Measurements from ENCODE around the gene CSMD2.

The CSMD2 gene

GRCh38 chr1:33532250-33532649 lies 632.8 kb downstream of the CSMD2 start:
- no peak for TF ChIP-seq CTCF (IDR thresholded peaks at IDR 0.05; ENCODE audit: low read depth, low read length)
- TF ChIP-seq EZH2phosphoT487 (IDR thresholded peaks at IDR 0.05; ENCODE audit: low read depth) = no peak
- Histone ChIP-seq H3K4me1 (ENCODE audit: low read length) (no peaks in the 10 kb centered on the region), H3K9ac (ENCODE audit: low read length) (no peak overlapping the region), H2AFZ (ENCODE audit: low read depth, low read length) (no peak overlapping the region), H3K36me3 (replicated peaks; ENCODE audit: low read depth, low read length) (no peaks in the 10 kb centered on the region), H3K79me2 (ENCODE audit: low read length) (no peaks in the 10 kb centered on the region), H3K4me3 (ENCODE audit: low read length) (no peak overlapping the region), H3K27ac (ENCODE audit: low read length) (no peak overlapping the region), H3K9me3 (ENCODE audit: insufficient read depth, low read length) (no peaks in the 10 kb centered on the region), H4K20me1 (ENCODE audit: insufficient read depth, low read length) (no peaks in the 10 kb centered on the region), H3K27me3 (ENCODE audit: low read depth, low read length) (no peaks in the 10 kb centered on the region), H3K4me2 (ENCODE audit: low read length) (no peak overlapping the region)

DNA sequence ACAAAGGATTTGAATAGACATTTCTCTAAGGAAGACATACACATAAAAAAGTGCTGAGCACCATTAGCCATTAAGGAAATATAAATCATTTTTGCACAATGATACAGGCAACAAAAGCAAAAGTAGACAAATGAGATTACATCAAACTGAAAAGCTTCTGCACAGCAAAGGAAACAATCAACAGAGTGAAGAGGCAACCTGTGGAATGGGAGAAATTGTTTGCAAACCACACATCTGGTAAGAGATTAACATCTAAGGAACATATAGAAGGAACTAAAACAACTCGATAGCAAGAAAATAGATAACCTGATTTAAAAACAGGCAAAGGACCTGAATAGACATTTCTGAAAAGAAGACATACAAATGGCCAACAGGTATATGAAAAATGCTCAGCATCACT lies 635.1 kb downstream of the CSMD2 start:
- no peaks in the 10 kb centered on the region for H3K4me1 ChIP-seq (ENCODE audit: low read length)
- H3K9me3 ChIP-seq (ENCODE audit: insufficient read depth, low read length) = no peaks in the 10 kb centered on the region
- no peak overlapping the region for H3K4me3 ChIP-seq (ENCODE audit: low read length)
- TF ChIP-seq EZH2phosphoT487 (IDR thresholded peaks at IDR 0.05; ENCODE audit: low read depth) = no peak
- TF ChIP-seq CTCF (IDR thresholded peaks at IDR 0.05; ENCODE audit: low read depth, low read length) = no peak
- H3K9ac ChIP-seq (ENCODE audit: low read length) = no peak overlapping the region
- H2AFZ ChIP-seq (ENCODE audit: low read depth, low read length) = no peak overlapping the region
- H3K27ac ChIP-seq (ENCODE audit: low read length) = no peak overlapping the region
- no peak overlapping the region for H3K4me2 ChIP-seq (ENCODE audit: low read length)
- no peaks in the 10 kb centered on the region for H3K27me3 ChIP-seq (ENCODE audit: low read depth, low read length)
- no peaks in the 10 kb centered on the region for H3K79me2 ChIP-seq (ENCODE audit: low read length)
- no peaks in the 10 kb centered on the region for H4K20me1 ChIP-seq (ENCODE audit: insufficient read depth, low read length)
- no peaks in the 10 kb centered on the region for H3K36me3 ChIP-seq (replicated peaks; ENCODE audit: low read depth, low read length)

DNA sequence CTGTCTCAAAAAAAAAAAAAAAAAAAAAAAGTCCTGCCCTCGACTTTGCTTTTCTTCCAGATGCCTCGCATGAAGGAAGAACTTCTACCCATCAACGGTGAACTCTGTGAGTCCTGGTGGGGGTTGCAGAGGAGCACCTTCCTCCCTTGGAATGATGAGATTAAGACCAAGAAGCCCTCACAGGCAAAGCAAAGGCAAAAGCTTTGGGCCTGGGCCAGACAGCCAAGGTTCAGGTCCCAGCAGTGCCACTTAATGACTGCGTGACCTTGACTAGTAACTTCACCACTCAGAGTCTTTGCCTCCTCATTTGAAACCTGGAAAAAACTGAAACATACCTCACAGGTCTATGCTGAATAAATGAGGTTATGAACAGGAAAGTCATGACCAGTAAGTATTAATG lies 637.1 kb downstream of the CSMD2 start:
- Histone ChIP-seq H3K4me2 (ENCODE audit: low read length) (no peak overlapping the region), H4K20me1 (ENCODE audit: insufficient read depth, low read length) (no peaks in the 10 kb centered on the region), H3K9ac (ENCODE audit: low read length) (no peak overlapping the region), H3K79me2 (ENCODE audit: low read length) (no peaks in the 10 kb centered on the region), H3K36me3 (replicated peaks; ENCODE audit: low read depth, low read length) (no peaks in the 10 kb centered on the region), H3K27ac (ENCODE audit: low read length) (no peak overlapping the region), H2AFZ (ENCODE audit: low read depth, low read length) (no peak overlapping the region), H3K4me3 (ENCODE audit: low read length) (no peak overlapping the region), H3K27me3 (ENCODE audit: low read depth, low read length) (0 out of 2 replicates have a peak, but pooled peaks cover 2% of the 10 kb centered on the region), H3K9me3 (ENCODE audit: insufficient read depth, low read length) (no peaks in the 10 kb centered on the region), H3K4me1 (ENCODE audit: low read length) (no peaks in the 10 kb centered on the region)
- TF ChIP-seq EZH2phosphoT487 (IDR thresholded peaks at IDR 0.05; ENCODE audit: low read depth) (no peak), CTCF (IDR thresholded peaks at IDR 0.05; ENCODE audit: low read depth, low read length) (no peak)

DNA sequence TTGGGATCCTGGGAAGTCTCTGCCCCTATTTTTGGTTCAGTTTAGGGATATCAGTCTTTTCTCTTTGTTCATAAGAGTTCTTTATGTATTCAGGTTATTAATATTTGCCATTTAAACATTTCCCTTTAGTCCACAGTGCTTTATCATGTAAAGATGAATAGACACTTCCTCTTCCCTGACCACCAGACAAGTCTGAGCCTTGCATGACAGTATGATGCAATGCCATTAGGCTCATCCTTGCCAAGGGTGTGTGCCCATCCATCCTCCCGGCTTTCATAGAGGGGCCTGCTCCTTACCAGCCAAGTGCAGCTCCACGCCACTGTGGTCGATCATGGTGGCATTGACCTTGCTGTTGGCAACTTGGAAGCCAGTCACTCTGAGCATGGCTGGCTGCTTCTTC lies 640.4 kb downstream of the CSMD2 start:
- Histone ChIP-seq H3K9me3 (ENCODE audit: insufficient read depth, low read length) (no peaks in the 10 kb centered on the region), H2AFZ (ENCODE audit: low read depth, low read length) (no peak overlapping the region), H3K27me3 (ENCODE audit: low read depth, low read length) (0 out of 2 replicates have a peak, but pooled peaks cover 2% of the 10 kb centered on the region), H3K9ac (ENCODE audit: low read length) (no peak overlapping the region), H4K20me1 (ENCODE audit: insufficient read depth, low read length) (no peaks in the 10 kb centered on the region), H3K4me1 (ENCODE audit: low read length) (no peaks in the 10 kb centered on the region), H3K27ac (ENCODE audit: low read length) (no peak overlapping the region), H3K79me2 (ENCODE audit: low read length) (no peaks in the 10 kb centered on the region), H3K4me2 (ENCODE audit: low read length) (no peak overlapping the region), H3K4me3 (ENCODE audit: low read length) (no peak overlapping the region), H3K36me3 (replicated peaks; ENCODE audit: low read depth, low read length) (no peaks in the 10 kb centered on the region)
- TF ChIP-seq CTCF (IDR thresholded peaks at IDR 0.05; ENCODE audit: low read depth, low read length) (no peak), EZH2phosphoT487 (IDR thresholded peaks at IDR 0.05; ENCODE audit: low read depth) (no peak)
